HL-60 (cell line): ENCODE results near the gene SSC5D.

Experiments
- DNase-seq, 2 experiments: peaks; one replicate each; pipeline ENCODE4 v3.0.0-alpha.2; 2010 to 2020; ENCODE audit warnings: low read depth in 1 of 2, low spot score in 1 of 2
- H3K27ac ChIP-seq: fragments of 250-450 bp; sonication (Bioruptor Pico); replicated peaks from 2 replicates; pipeline ENCODE4 v1.5.1; 2020; ENCODE audit warnings: mild to moderate bottlenecking, moderate library complexity
- H3K27me3 ChIP-seq: fragments of 250-450 bp; sonication (Bioruptor Pico); 2 replicates; pipeline ENCODE4 v1.5.1; 2021; ENCODE audit warnings: mild to moderate bottlenecking, moderate library complexity; ENCODE audit not compliant: insufficient read depth, poor library complexity, severe bottlenecking
- H3K4me3 ChIP-seq: replicated peaks from 2 replicates; pipeline ENCODE4 v1.5.1; 2011; ENCODE audit warnings: mild to moderate bottlenecking, control low read depth, low read length; ENCODE audit not compliant: insufficient read depth
- GABPA ChIP-seq: IDR thresholded peaks from 2 replicates; pipeline ENCODE4 v1.6.1; 2012; ENCODE audit warnings: low read depth
- POLR2AphosphoS5 ChIP-seq: IDR thresholded peaks from 2 replicates; pipeline ENCODE4 v1.6.1; 2012; ENCODE audit warnings: low read depth
- SPI1 ChIP-seq: IDR thresholded peaks from 2 replicates; pipeline ENCODE4 v1.6.1; 2012; ENCODE audit warnings: low read depth, mild to moderate bottlenecking, borderline replicate concordance
- TF ChIP-seq, protein P1 (sequence below): IDR thresholded peaks from one replicate; pipeline ENCODE4 v1.5.1; 2011; ENCODE audit warnings: low read length, control low read depth, inconsistent platforms; ENCODE audit not compliant: insufficient read depth
- TF ChIP-seq, protein P2 (sequence below): IDR thresholded peaks from 2 replicates; pipeline ENCODE4 v1.6.1; 2012; ENCODE audit warnings: low read depth; ENCODE audit not compliant: insufficient replicate concordance

Gene SSC5D

DNA sequence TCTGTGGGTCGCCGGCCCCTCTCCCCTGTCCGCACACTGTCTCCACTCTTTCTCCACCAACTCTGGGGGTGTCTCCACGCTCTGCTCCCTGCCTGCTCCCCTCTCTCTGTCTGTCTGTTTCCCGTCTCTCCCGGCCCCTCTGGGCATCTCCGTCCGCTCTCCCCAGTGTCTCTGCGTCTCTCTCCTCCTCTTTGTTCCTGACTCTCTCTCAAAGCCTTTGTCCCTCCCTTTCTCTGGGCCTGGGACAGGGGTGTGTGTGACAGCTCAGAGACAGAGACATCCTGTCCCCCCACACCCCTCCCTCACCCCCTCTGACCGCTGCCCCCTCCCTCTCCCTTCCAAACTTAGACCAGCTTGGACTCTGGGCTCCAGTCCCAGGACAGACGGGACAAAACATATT is 57.8 kb downstream of the SSC5D start:
- Histone ChIP-seq H3K4me3 (no peak overlapping the region), H3K27ac (no peak overlapping the region), H3K27me3 (peaks cover 10% of the 10 kb centered on the region)
- DNase-seq, result no peak
- TF ChIP-seq, protein P1, sequence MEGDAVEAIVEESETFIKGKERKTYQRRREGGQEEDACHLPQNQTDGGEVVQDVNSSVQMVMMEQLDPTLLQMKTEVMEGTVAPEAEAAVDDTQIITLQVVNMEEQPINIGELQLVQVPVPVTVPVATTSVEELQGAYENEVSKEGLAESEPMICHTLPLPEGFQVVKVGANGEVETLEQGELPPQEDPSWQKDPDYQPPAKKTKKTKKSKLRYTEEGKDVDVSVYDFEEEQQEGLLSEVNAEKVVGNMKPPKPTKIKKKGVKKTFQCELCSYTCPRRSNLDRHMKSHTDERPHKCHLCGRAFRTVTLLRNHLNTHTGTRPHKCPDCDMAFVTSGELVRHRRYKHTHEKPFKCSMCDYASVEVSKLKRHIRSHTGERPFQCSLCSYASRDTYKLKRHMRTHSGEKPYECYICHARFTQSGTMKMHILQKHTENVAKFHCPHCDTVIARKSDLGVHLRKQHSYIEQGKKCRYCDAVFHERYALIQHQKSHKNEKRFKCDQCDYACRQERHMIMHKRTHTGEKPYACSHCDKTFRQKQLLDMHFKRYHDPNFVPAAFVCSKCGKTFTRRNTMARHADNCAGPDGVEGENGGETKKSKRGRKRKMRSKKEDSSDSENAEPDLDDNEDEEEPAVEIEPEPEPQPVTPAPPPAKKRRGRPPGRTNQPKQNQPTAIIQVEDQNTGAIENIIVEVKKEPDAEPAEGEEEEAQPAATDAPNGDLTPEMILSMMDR, result no peak
- no peak for TF ChIP-seq SPI1
- no peak for TF ChIP-seq GABPA
- TF ChIP-seq, protein P2, sequence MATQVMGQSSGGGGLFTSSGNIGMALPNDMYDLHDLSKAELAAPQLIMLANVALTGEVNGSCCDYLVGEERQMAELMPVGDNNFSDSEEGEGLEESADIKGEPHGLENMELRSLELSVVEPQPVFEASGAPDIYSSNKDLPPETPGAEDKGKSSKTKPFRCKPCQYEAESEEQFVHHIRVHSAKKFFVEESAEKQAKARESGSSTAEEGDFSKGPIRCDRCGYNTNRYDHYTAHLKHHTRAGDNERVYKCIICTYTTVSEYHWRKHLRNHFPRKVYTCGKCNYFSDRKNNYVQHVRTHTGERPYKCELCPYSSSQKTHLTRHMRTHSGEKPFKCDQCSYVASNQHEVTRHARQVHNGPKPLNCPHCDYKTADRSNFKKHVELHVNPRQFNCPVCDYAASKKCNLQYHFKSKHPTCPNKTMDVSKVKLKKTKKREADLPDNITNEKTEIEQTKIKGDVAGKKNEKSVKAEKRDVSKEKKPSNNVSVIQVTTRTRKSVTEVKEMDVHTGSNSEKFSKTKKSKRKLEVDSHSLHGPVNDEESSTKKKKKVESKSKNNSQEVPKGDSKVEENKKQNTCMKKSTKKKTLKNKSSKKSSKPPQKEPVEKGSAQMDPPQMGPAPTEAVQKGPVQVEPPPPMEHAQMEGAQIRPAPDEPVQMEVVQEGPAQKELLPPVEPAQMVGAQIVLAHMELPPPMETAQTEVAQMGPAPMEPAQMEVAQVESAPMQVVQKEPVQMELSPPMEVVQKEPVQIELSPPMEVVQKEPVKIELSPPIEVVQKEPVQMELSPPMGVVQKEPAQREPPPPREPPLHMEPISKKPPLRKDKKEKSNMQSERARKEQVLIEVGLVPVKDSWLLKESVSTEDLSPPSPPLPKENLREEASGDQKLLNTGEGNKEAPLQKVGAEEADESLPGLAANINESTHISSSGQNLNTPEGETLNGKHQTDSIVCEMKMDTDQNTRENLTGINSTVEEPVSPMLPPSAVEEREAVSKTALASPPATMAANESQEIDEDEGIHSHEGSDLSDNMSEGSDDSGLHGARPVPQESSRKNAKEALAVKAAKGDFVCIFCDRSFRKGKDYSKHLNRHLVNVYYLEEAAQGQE, result no peak
- no peak for TF ChIP-seq POLR2AphosphoS5

DNA sequence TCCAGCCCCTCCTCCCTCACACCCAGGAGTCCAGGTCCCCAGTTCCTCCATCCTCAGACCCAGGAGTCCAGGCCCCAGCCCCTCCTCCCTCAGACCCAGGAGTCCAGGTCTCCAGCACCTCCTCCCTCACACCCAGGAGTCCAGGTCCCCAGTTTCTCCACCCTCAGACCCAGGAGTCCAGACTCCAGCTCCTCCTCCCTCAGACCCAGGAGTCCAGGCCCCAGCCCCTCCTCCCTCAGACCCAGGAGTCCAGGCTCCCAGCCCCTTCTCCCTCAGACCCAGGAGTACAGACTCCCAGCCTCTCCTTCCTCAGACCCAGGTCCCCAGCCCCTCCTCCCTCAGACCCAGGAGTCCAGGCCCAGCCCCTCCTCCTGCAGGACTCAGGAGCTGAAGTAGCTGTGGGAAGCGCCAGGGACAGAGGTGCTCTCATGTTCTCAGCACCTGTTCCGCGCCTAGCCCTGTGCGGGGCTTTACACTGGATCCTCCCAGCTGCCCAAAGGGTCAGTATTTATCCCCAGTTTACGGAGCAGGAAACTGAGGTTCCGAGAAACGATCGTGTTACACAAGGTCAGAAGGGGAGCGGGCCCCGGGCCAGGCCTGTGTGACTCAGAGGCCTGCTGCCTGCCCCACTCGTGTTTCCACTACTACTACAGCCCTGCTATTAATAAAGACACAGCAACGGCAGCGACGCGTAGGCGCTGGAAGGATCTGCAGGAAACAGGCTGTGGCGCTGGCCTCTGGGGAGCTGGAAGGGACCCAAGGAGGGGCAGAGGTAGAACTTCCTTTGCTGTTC is 58.8 kb downstream of the SSC5D start:
- TF ChIP-seq SPI1 (no peak), POLR2AphosphoS5 (no peak), GABPA (no peak)
- H3K27me3 ChIP-seq, result peaks cover 10% of the 10 kb centered on the region
- DNase-seq, result no peak
- H3K4me3 ChIP-seq, result no peak overlapping the region
- H3K27ac ChIP-seq, result no peak overlapping the region

DNA sequence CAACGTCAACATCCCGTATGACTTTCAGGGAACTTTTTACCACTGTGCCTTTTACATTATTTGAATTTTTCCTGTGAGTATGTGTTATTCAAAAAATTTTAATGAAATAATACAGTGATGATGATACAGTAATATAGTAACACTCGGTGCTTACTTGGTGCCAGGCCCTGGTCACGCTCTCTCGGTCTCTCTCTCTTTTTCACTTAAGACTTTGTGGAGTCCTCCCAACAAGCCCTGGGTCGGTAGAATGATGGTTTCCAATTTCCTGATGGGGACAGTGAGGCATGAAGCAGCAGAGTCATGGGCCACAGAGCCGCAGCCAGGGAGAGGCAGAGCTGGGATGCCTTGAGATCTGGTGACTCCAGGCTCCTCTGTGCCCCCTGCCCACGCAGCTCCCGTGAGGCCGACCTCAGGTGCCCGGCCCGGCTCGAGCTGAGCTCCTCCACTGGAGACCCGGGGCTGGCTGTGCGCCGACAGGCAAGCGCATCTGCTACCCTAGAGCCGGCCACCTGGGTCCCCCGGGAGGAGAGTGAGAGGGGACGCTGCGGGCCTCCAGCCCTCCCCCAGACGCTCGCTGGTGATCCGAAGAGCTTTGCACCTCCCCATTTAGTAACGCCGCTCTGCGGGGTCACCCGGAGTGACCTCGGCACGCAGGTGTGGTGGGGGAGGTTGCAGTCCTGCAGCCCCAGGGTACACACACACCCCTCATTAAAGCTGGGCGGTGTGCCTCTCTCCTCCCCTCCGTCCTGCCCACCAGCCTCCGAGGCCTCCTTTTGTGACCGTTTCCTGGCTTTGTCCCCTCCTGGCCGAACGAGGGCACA is 61.5 kb downstream of the SSC5D start:
- H3K27me3 ChIP-seq, result peaks cover 10% of the 10 kb centered on the region
- H3K27ac ChIP-seq, result no peak overlapping the region
- TF ChIP-seq, protein P2, result no peak
- TF ChIP-seq GABPA (no peak), POLR2AphosphoS5 (no peak), SPI1 (no peak)
- TF ChIP-seq, protein P1, result no peak
- no peak overlapping the region for H3K4me3 ChIP-seq
- DNase-seq, result no peak

DNA sequence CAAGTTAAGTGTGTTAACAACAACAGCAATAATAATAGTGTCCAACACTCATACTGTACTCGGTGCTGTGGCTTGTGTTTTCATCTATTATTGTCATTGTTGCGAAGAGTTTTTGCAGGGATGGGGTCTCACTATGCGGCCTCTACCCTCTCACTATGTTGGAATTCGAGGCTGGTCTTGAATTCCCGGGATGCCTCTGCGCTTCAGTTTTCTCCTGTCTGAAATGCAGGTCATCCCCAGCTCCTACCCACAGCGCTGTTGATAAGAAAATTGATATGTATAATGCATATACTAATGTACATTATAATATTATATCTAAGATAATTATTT is 62.0 kb downstream of the SSC5D start:
- Histone ChIP-seq H3K4me3 (no peak overlapping the region), H3K27me3 (peaks cover 10% of the 10 kb centered on the region), H3K27ac (no peak overlapping the region)
- no peak for DNase-seq
- TF ChIP-seq GABPA, result no peak
- no peak for TF ChIP-seq POLR2AphosphoS5
- no peak for TF ChIP-seq SPI1
- TF ChIP-seq, protein P2, result no peak
- TF ChIP-seq, protein P1, result no peak
